ENCODE measurements around the gene NLRP1.
A peak's percentile ranks its signal among the peaks of the same experiment; 100 is the strongest.

Gene NLRP1

GRCh38 chr17:5584383-5585286 is at the start of gene NLRP1:
Gene NLRP1 (minus strand): TSS chr17:5584509. CDS start chr17:5583957, 552 bp downstream.
- peak; percentile 96 for DNase-seq

GRCh38 chr17:5631958-5632590 is 47.8 kb upstream of the NLRP1 start:
- DNase-seq: no peak

GRCh38 chr17:5630434-5630833 is 46.1 kb upstream of the NLRP1 start:
- DNase-seq: no peak

GRCh38 chr17:5629128-5629527 is 44.8 kb upstream of the NLRP1 start:
- no peak for DNase-seq

- no peak for DNase-seq
These were observed 44.0 kb upstream of the NLRP1 start for GRCh38 chr17:5628262-5628661.

GRCh38 chr17:5624211-5624610 is 39.9 kb upstream of the NLRP1 start:
- no peak for DNase-seq

- DNase-seq: no peak
These were observed 37.4 kb upstream of the NLRP1 start for GRCh38 chr17:5621729-5622128.

- DNase-seq: no peak
These were observed 36.7 kb upstream of the NLRP1 start for GRCh38 chr17:5621026-5621425.

- no peak for DNase-seq
These were observed 34.9 kb upstream of the NLRP1 start for GRCh38 chr17:5619088-5619740.

- DNase-seq: no peak
These were observed 34.2 kb upstream of the NLRP1 start for GRCh38 chr17:5618476-5618875.

GRCh38 chr17:5615476-5615875 is 31.2 kb upstream of the NLRP1 start:
- DNase-seq: no peak

- no peak for DNase-seq
These were observed 26.6 kb upstream of the NLRP1 start for GRCh38 chr17:5610956-5611355.

GRCh38 chr17:5608399-5609112 is 24.2 kb upstream of the NLRP1 start:
- no peak for DNase-seq

- no peak for DNase-seq
These were observed 23.6 kb upstream of the NLRP1 start for GRCh38 chr17:5607946-5608345.

- DNase-seq: no peak
These were observed 21.1 kb upstream of the NLRP1 start for GRCh38 chr17:5605452-5605851.

GRCh38 chr17:5600041-5600440 is 15.7 kb upstream of the NLRP1 start:
- no peak for DNase-seq

- DNase-seq: no peak
These were observed 14.1 kb upstream of the NLRP1 start for GRCh38 chr17:5598457-5598856.

- no peak for DNase-seq
These were observed 12.1 kb upstream of the NLRP1 start for GRCh38 chr17:5596421-5596820.

- no peak for DNase-seq
These were observed 11.5 kb upstream of the NLRP1 start for GRCh38 chr17:5595831-5596230.

- DNase-seq: no peak
These were observed 8.1 kb upstream of the NLRP1 start for GRCh38 chr17:5592382-5592781.

GRCh38 chr17:5591966-5592365 is 7.7 kb upstream of the NLRP1 start:
- DNase-seq: no peak

GRCh38 chr17:5588584-5588983 is 4.3 kb upstream of the NLRP1 start:
- DNase-seq: no peak

- DNase-seq: peak; percentile 61
These were observed 3.2 kb upstream of the NLRP1 start for GRCh38 chr17:5587438-5588032.
